Ascending aorta (tissue), 2 donors: ENCODE measurements around the gene PPP2R3C. TPM values are rescaled to one million over a fixed set of nuclear protein-coding genes. Genes with fewer than 3 reads are reported as not detected.

Source experiments
- DNase-seq, 2 donors: peaks; one replicate each; pipeline ENCODE4 v3.0.0-alpha.2; 2019; ENCODE audit warnings: low spot score in 2 of 2
- H3K27ac ChIP-seq, 2 donors: fragments of 200-600 bp; sonication (generic); one replicate each; pipeline ENCODE4 v1.5.1; 2016 to 2017; ENCODE audit warnings: mild to moderate bottlenecking in 1 of 2
- H3K27me3 ChIP-seq: fragments of 200-600 bp; sonication (generic); one replicate; pipeline ENCODE4 v1.5.1; 2017
- H3K36me3 ChIP-seq, 2 donors: fragments of 200-600 bp; sonication (generic); one replicate each; pipeline ENCODE4 v1.5.1; 2016
- H3K4me1 ChIP-seq, 2 donors: fragments of 200-600 bp; sonication (generic); one replicate each; pipeline ENCODE4 v1.5.1; 2016 to 2017; ENCODE audit warnings: mild to moderate bottlenecking in 1 of 2
- H3K4me3 ChIP-seq, 2 donors: fragments of 200-600 bp; sonication (generic); one replicate each; pipeline ENCODE4 v1.5.1; 2016 to 2017; ENCODE audit warnings: mild to moderate bottlenecking in 1 of 2
- H3K9me3 ChIP-seq, 2 donors: fragments of 200-600 bp; sonication (generic); one replicate each; pipeline ENCODE4 v1.5.1; 2016
- intact Hi-C: fragments of 100-400 bp; cut with DNase I; formaldehyde crosslinking; loops from one replicate; pipeline ENCODE4 v1.15.1; 2023
- total RNA-seq: library from RNA; depleted of rRNA; stranded (reverse); fragments of >200 nt; gene quantifications from one replicate; pipeline ENCODE4 v1.1.0, GENCODE V29; 2016
- TF ChIP-seq, protein P1 (sequence below), 3 experiments: fragments of 200-600 bp in 2 of 3; fragments of 450-650 bp in 1 of 3; sonication (generic) in 2 of 3; IDR thresholded peaks; one replicate each; pipeline ENCODE4 v1.5.1; 2016 to 2019; ENCODE audit warnings: antibody characterized with exemption in 3 of 3, mild to moderate bottlenecking in 1 of 3, moderate library complexity in 1 of 3

PPP2R3C gene
- 63.6 TPM for total RNA-seq

DNA sequence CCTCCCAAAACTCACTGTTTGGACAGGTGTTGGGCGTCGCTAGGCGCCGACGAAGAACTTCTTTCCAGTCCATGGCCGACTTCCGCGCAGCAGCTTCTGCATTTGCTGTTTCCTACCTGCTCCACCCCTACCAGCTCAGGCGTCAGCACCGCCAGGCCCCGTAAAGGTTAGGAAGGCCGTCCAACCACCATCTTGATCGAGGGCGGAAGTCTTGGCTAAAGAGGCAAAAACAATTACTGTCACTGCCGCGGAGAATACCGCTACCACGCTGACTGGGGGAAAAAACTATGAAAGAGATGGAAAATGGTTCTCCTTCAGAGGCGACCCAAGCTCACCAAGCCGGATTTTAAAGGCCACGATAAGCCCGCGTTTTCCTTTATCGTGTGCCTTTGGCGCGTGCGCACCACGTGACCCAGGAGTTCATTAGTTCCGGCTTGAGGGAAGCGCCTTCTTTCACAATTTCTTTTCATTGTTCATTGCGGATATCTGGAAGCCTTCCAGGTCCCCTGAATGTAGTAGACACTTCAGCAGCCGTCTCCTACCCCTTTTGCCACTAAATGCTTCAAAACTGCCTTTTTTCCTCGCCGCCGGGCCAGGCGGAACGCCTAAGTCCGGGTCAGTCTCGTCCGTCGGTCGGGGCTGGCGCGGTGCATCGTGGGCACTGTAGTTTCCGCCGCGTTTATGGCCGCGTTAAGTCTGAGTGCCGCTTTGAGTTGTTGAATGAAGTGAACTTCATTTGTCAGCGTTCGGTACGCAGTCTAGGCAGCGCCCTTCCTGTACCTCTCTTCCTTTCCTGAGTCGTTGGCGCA, at the start of gene PPP2R3C, which contains the start of gene PRORP:
Gene PPP2R3C (minus strand): TSS at position 104 of the 809 bp plus-strand sequence. CDS start 31 bp downstream, at position 73.
Gene PRORP (plus strand): TSS at position 666 of the 809 bp plus-strand sequence. CDS start 694 bp downstream, outside the sequence.
- TF ChIP-seq, protein P1, sequence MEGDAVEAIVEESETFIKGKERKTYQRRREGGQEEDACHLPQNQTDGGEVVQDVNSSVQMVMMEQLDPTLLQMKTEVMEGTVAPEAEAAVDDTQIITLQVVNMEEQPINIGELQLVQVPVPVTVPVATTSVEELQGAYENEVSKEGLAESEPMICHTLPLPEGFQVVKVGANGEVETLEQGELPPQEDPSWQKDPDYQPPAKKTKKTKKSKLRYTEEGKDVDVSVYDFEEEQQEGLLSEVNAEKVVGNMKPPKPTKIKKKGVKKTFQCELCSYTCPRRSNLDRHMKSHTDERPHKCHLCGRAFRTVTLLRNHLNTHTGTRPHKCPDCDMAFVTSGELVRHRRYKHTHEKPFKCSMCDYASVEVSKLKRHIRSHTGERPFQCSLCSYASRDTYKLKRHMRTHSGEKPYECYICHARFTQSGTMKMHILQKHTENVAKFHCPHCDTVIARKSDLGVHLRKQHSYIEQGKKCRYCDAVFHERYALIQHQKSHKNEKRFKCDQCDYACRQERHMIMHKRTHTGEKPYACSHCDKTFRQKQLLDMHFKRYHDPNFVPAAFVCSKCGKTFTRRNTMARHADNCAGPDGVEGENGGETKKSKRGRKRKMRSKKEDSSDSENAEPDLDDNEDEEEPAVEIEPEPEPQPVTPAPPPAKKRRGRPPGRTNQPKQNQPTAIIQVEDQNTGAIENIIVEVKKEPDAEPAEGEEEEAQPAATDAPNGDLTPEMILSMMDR (IDR thresholded peaks at IDR 0.05): no peak
- peaks cover 3 to 18% of the 10 kb centered on the region in 2 donors for H3K4me1 ChIP-seq
- intact Hi-C loops: loop anchor here (1.0 to 5.0 kb wide), 6 partner anchors 76 to 410 kb away; partner anchors contain the start of genes CFL2, FAM177A1, PSMA6 and SRP54

DNA sequence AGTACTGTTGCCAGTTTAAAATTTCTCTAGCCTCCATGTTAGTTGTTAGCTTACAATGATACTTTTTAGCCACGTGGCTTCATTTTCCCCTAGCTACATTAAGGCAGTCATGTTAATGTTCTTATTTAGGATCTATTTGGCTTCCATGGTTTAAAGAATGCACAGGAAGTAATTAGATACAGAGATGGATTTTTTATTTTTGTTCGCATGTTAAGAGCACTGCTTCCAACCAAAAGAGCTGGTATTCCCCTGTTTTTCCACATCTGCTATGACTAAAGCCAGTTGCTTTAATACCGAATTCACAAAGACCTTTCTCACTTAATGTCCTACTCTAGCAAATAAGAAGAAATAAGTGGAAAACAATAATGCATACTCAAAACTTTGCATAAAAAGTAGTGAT, 45.7 kb upstream of the PPP2R3C start:
- no peak overlapping the region for H3K4me3 ChIP-seq
- intact Hi-C loops: no loop called here
- TF ChIP-seq, protein P1 (IDR thresholded peaks at IDR 0.05): no peak
- H3K27me3 ChIP-seq: no peaks in the 10 kb centered on the region
- no peaks in the 10 kb centered on the region for H3K9me3 ChIP-seq
- H3K4me1 ChIP-seq: no peaks in the 10 kb centered on the region
- peaks cover 0 to 6% of the 10 kb centered on the region in 2 donors for H3K36me3 ChIP-seq
- no peak for DNase-seq
- no peak overlapping the region for H3K27ac ChIP-seq

More for the DNA sequence above, at the start of gene PPP2R3C, which contains the start of gene PRORP:
- Histone ChIP-seq H3K27ac (peak within 1 kb of the TSS; percentile 91 to 98), H3K9me3 (no peaks in the 10 kb centered on the region), H3K4me3 (peak within 1 kb of the TSS; percentile 83 to 92), H3K27me3 (no peaks in the 10 kb centered on the region), H3K36me3 (peaks cover 0 to 4% of the 10 kb centered on the region in 2 donors)
- DNase-seq: peak; percentile 74 to 94

DNA sequence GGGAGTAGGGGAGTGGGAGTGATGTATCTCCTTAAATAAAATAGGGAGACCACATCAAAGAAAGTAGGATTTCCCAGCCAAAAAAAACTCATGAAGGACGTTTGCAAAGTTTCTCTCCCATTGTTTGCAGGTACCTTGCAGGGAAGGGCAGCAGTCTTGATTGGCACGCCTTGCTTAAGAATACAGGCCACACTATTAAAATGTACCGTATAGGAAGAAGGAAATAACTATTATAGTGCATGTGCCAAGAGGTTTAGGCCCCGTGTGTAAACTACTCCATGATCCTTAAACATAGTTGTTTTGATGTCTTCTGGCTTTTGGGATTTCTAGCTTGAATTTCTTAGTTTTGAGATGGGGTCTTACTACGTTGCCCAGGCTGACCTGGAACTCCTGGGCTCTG, 43.1 kb upstream of the PPP2R3C start:
- Histone ChIP-seq H3K9me3 (no peaks in the 10 kb centered on the region), H3K36me3 (peaks cover 0 to 3% of the 10 kb centered on the region in 2 donors), H3K4me1 (no peaks in the 10 kb centered on the region), H3K27ac (no peak overlapping the region), H3K4me3 (no peak overlapping the region), H3K27me3 (no peaks in the 10 kb centered on the region)
- intact Hi-C loops: no loop called here
- TF ChIP-seq, protein P1 (IDR thresholded peaks at IDR 0.05): no peak
- no peak for DNase-seq

DNA sequence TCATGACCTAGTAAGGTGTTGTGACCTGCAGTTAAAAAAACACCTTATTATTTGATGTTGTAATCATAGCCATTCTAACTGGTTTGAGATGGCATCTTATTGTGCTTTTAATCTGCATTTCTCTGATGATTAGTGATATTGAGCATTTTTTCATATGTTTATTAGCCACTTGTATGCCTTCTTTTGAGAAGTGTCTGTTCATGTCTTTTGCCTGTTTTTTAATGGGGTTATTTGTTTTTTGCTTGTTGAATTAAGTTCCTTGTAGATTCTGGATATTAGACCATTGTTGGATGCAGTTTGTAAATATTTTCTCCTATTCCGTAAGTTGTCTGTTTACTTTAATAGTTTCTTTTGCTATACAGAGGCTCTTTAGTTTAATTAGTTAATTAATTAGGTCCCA, 41.6 kb upstream of the PPP2R3C start:
- Histone ChIP-seq H3K27me3 (no peaks in the 10 kb centered on the region), H3K9me3 (no peaks in the 10 kb centered on the region), H3K27ac (no peak overlapping the region), H3K4me1 (no peaks in the 10 kb centered on the region), H3K4me3 (no peak overlapping the region), H3K36me3 (peaks cover 0 to 9% of the 10 kb centered on the region in 2 donors)
- no peak for DNase-seq
- intact Hi-C loops: no loop called here
- TF ChIP-seq, protein P1 (IDR thresholded peaks at IDR 0.05): no peak

DNA sequence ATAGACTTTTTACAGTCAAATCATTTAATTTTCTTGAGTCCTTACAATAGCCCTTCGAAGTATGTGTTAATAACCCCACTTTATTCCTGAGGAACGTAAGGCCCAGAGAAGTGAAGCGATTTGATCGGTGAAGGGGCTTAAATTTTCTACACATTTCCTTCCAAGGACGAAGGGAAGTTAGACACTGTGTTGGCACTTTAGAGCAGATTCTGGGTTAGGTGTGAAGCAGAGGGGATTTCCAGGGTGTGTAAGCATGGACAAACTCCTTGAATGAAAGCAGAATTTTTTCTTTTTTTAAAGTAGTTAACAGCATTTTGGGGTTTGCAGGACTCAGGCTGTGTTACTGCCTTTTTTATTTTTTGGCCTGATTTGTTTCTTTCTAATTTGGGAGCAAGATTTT, 39.4 kb upstream of the PPP2R3C start:
- Histone ChIP-seq H3K4me1 (no peaks in the 10 kb centered on the region), H3K4me3 (no peak overlapping the region), H3K36me3 (peaks cover 0 to 6% of the 10 kb centered on the region in 2 donors), H3K9me3 (no peaks in the 10 kb centered on the region), H3K27ac (no peak overlapping the region), H3K27me3 (no peaks in the 10 kb centered on the region)
- no peak for DNase-seq
- TF ChIP-seq, protein P1 (IDR thresholded peaks at IDR 0.05): no peak
- intact Hi-C loops: no loop called here
